GM21390 (cell line): Measurements from ENCODE around the gene CLECL1.
"Not testable (repeated sequence)": the region's sequence is repeated elsewhere in the genome, so short reads cannot be mapped to it uniquely, and the experiment has no call there.

ENCODE experiments used
- ATAC-seq: cut with Tn5 transposase; IDR thresholded peaks from one replicate; pipeline ENCODE4 v1.9.1; 2021; ENCODE audit not compliant: unreplicated experiment

Gene CLECL1

GRCh38 chr12:9752145-9752933, 19.4 kb upstream of the CLECL1 start:
- ATAC-seq: no peak

- no peak for ATAC-seq
Measured at GRCh38 chr12:9751204-9752144, 18.6 kb upstream of the CLECL1 start.

GRCh38 chr12:9750276-9751203, 17.6 kb upstream of the CLECL1 start:
- ATAC-seq: peak; percentile 69

- no peak for ATAC-seq
Measured at GRCh38 chr12:9749640-9750039, 16.7 kb upstream of the CLECL1 start.

- ATAC-seq: no peak
Measured at GRCh38 chr12:9745199-9745598, 12.3 kb upstream of the CLECL1 start.

- ATAC-seq: peak; percentile 46
Measured at GRCh38 chr12:9742661-9743060, 9.8 kb upstream of the CLECL1 start.

GRCh38 chr12:9741726-9742125, 8.8 kb upstream of the CLECL1 start:
- ATAC-seq: peak; percentile 74

GRCh38 chr12:9740106-9740750, 7.3 kb upstream of the CLECL1 start:
- ATAC-seq: no peak

GRCh38 chr12:9739404-9740105, 6.7 kb upstream of the CLECL1 start:
- not testable (repeated sequence) for ATAC-seq

GRCh38 chr12:9738905-9739304, 6.0 kb upstream of the CLECL1 start:
- not testable (repeated sequence) for ATAC-seq

GRCh38 chr12:9736936-9737705, 4.2 kb upstream of the CLECL1 start:
- no peak for ATAC-seq

- ATAC-seq: no peak
Measured at GRCh38 chr12:9735601-9736000, 2.7 kb upstream of the CLECL1 start.

- ATAC-seq: peak; percentile 36
Measured at GRCh38 chr12:9731797-9732196, 1.1 kb downstream of the CLECL1 start.

- ATAC-seq: no peak
Measured at GRCh38 chr12:9731393-9731792, 1.5 kb downstream of the CLECL1 start.

- no peak for ATAC-seq
Measured at GRCh38 chr12:9730591-9730990, 2.3 kb downstream of the CLECL1 start.

GRCh38 chr12:9730011-9730410, 2.9 kb downstream of the CLECL1 start:
- ATAC-seq: no peak

- ATAC-seq: no peak
Measured at GRCh38 chr12:9729082-9729481, 3.8 kb downstream of the CLECL1 start.

- ATAC-seq: no peak
Measured at GRCh38 chr12:9727813-9728212, 5.1 kb downstream of the CLECL1 start.
